ENCODE data around the gene RAB11B.

DNA sequence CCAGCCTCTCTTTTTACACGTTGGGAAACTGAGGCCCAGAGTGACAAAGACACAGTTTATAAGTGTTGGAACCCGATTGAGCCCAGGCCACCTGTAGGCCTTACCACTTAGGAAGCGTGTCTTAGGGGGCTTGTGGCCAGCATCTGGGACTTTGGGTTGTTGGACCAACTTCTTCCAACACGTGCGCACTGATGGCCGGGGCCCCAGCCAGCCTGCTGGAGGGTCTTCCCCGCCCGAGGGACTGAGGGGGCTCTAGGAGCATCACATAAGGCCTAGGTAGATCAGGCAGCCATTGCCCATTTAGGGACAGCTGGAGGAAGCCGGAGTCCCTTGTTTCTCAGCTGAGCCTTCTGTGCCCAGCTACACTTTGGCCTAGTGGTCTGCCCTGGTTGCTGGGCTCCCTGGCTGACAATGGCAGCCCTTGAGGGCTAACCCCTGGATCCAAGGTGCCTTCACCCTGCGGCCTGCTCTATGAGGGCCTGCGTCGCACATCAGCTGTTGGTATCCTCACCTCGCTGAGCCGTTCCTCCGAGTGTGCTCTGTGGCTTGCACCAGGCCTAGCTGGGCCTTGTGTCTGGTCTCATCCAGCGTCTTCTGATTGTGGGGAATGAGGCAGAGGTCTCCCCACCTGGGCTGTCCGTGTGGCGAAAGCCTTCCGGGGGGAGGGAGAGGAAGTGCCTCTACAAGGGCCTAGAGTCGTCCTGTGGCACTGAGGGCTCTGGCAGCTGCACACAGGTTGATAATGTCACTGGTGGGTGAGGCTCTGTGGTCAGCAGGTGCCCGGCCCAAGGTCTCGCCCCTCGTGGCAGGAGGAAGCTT, 1.2 kb downstream of the RAB11B start:
- TF ChIP-seq CTCF (IDR thresholded peaks at IDR 0.05) (no peak), POLR2AphosphoS5 (IDR thresholded peaks at IDR 0.05; ENCODE audit: low read depth, low read length) (no peak)
